Kidney tubule cell (primary cell): ENCODE data around the gene NRXN2.
"Not testable (repeated sequence)": the region's sequence is repeated elsewhere in the genome, so short reads cannot be mapped to it uniquely, and the experiment has no call there.

Experiments used
- DNase-seq: peaks from one replicate; pipeline ENCODE4 v3.0.0-alpha.2; 2018; ENCODE audit warnings: low spot score

NRXN2 gene

GRCh38 chr11:64721359-64721699, 1.7 kb downstream of the NRXN2 start:
- DNase-seq = no peak

GRCh38 chr11:64720640-64721358, 2.2 kb downstream of the NRXN2 start:
- DNase-seq = no peak

- no peak for DNase-seq
Observed at GRCh38 chr11:64720167-64720566, 2.8 kb downstream of the NRXN2 start.

GRCh38 chr11:64719406-64719805, 3.6 kb downstream of the NRXN2 start:
- no peak for DNase-seq

GRCh38 chr11:64718780-64719124, 4.2 kb downstream of the NRXN2 start:
- DNase-seq = no peak

GRCh38 chr11:64718084-64718779, 4.8 kb downstream of the NRXN2 start:
- DNase-seq = no peak

- DNase-seq = no peak
Observed at GRCh38 chr11:64717268-64717578, 5.8 kb downstream of the NRXN2 start.

- no peak for DNase-seq
Observed at GRCh38 chr11:64716473-64717267, 6.3 kb downstream of the NRXN2 start.

- no peak for DNase-seq
Observed at GRCh38 chr11:64715756-64716472, 7.1 kb downstream of the NRXN2 start.

- no peak for DNase-seq
Observed at GRCh38 chr11:64715110-64715509, 7.9 kb downstream of the NRXN2 start.

- no peak for DNase-seq
Observed at GRCh38 chr11:64714666-64715065, 8.3 kb downstream of the NRXN2 start.

GRCh38 chr11:64713781-64714363, 9.1 kb downstream of the NRXN2 start:
- no peak for DNase-seq

GRCh38 chr11:64713016-64713707, 9.8 kb downstream of the NRXN2 start:
- peak; percentile 11 for DNase-seq

- no peak for DNase-seq
Observed at GRCh38 chr11:64712430-64713015, 10.5 kb downstream of the NRXN2 start.

- DNase-seq = no peak
Observed at GRCh38 chr11:64711956-64712362, 11.0 kb downstream of the NRXN2 start.

- no peak for DNase-seq
Observed at GRCh38 chr11:64711138-64711955, 11.7 kb downstream of the NRXN2 start.

GRCh38 chr11:64710418-64711137, 12.4 kb downstream of the NRXN2 start:
- no peak for DNase-seq

- DNase-seq = no peak
Observed at GRCh38 chr11:64705501-64705900, 17.5 kb downstream of the NRXN2 start.

GRCh38 chr11:64703048-64703447, 19.9 kb downstream of the NRXN2 start:
- no peak for DNase-seq

GRCh38 chr11:64701956-64702355, 21.0 kb downstream of the NRXN2 start:
- DNase-seq = not testable (repeated sequence)
